Suprapubic skin (tissue), 4 donors: Measurements from ENCODE around the gene ZNF577.

Experiments used
- CTCF ChIP-seq, 2 donors: fragments of 200-600 bp in 1 of 2; fragments of 450-650 bp in 1 of 2; sonication (generic) in 1 of 2; IDR thresholded peaks; one replicate each; pipeline ENCODE4 v1.5.1; 2016 to 2019; ENCODE audit warnings: antibody characterized with exemption in 2 of 2, mild to moderate bottlenecking in 1 of 2, moderate library complexity in 1 of 2
- EP300 ChIP-seq: sonication (generic); formaldehyde crosslinking; IDR thresholded peaks from one replicate; pipeline ENCODE4 v1.6.1; 2017; ENCODE audit warnings: antibody characterized with exemption
- POLR2A ChIP-seq, 2 donors: fragments of 450-650 bp; IDR thresholded peaks; one replicate each; pipeline ENCODE4 v1.6.1; 2017; ENCODE audit warnings: antibody characterized with exemption in 2 of 2, mild to moderate bottlenecking in 2 of 2, moderate library complexity in 2 of 2
- POLR2AphosphoS5 ChIP-seq, 3 donors: sonication (generic); formaldehyde crosslinking; IDR thresholded peaks; one replicate each; pipeline ENCODE4 v1.6.1; 2017; ENCODE audit warnings: antibody characterized with exemption in 3 of 3

- no peak for TF ChIP-seq CTCF (IDR thresholded peaks at IDR 0.05)
- no peak for TF ChIP-seq POLR2A (IDR thresholded peaks at IDR 0.05)
- TF ChIP-seq POLR2AphosphoS5 (IDR thresholded peaks at IDR 0.05), result no peak
- TF ChIP-seq EP300, result no peak
These were observed 65.8 kb downstream of the ZNF577 start for GRCh38 chr19:51821921-51822320.
